Right hindlimb (tissue), 1 donor: Measurements from ENCODE around the gene RPLP2.

Experiments
- DNase-seq: peaks from one replicate; pipeline ENCODE4 v3.0.0-alpha.2; 2018

Gene RPLP2

GRCh38 chr11:808427-809286 is 1.1 kb upstream of the RPLP2 start:
- DNase-seq, result no peak

- no peak for DNase-seq
Observed at GRCh38 chr11:810040-810567, 337 bp downstream of the RPLP2 start.

- DNase-seq, result no peak
Observed at GRCh38 chr11:811446-812245, 1.9 kb downstream of the RPLP2 start.

GRCh38 chr11:812390-812789 is 2.6 kb downstream of the RPLP2 start:
- DNase-seq, result no peak

GRCh38 chr11:813072-813455 is 3.3 kb downstream of the RPLP2 start:
- DNase-seq, result no peak

GRCh38 chr11:813456-814096 is 3.8 kb downstream of the RPLP2 start:
- DNase-seq, result no peak

GRCh38 chr11:815675-816432 is 6.1 kb downstream of the RPLP2 start:
- no peak for DNase-seq

GRCh38 chr11:816433-816779 is 6.6 kb downstream of the RPLP2 start:
- DNase-seq, result no peak

- DNase-seq, result no peak
Observed at GRCh38 chr11:818396-819128, 8.8 kb downstream of the RPLP2 start, which contains the start of gene PNPLA2. PNPLA2 (plus strand) TSS chr11:818914; CDS start chr11:819719, 805 bp downstream.

- peak; percentile 92 for DNase-seq
Observed at GRCh38 chr11:819129-819931, 9.6 kb downstream of the RPLP2 start.

GRCh38 chr11:819943-820649 is 10.3 kb downstream of the RPLP2 start:
- peak; percentile 73 for DNase-seq

GRCh38 chr11:820655-821511 is 11.1 kb downstream of the RPLP2 start:
- no peak for DNase-seq

- no peak for DNase-seq
Observed at GRCh38 chr11:821512-822371, 12.0 kb downstream of the RPLP2 start.

- no peak for DNase-seq
Observed at GRCh38 chr11:823441-824291, 13.9 kb downstream of the RPLP2 start.

GRCh38 chr11:824292-824880 is 14.6 kb downstream of the RPLP2 start:
- DNase-seq, result peak; percentile 82

GRCh38 chr11:824942-825341 is 15.2 kb downstream of the RPLP2 start:
- DNase-seq, result no peak
